Fibroblast of lung (primary cell): Measurements from ENCODE around the gene FBRSL1.

Source experiments
- CTCF ChIP-seq, 2 donors: IDR thresholded peaks in 1 of 2; conservative IDR thresholded peaks in 1 of 2; 1 replicate in 1 of 2; 2 replicates in 1 of 2; pipeline ENCODE4 v1.5.1; 2011 to 2012; ENCODE audit warnings: low read length in 2 of 2, control low read depth in 1 of 2, inconsistent platforms in 1 of 2, low read depth in 1 of 2, mild to moderate bottlenecking in 1 of 2
- EZH2 ChIP-seq: IDR thresholded peaks from 2 replicates; pipeline ENCODE4 v1.5.1; 2012; ENCODE audit warnings: low read length, control low read depth, mild to moderate bottlenecking; ENCODE audit errors: missing control alignments

- TF ChIP-seq CTCF (conservative IDR thresholded peaks at IDR 0.05 in 1 of 2, IDR thresholded peaks at IDR 0.05 in 1 of 2; ENCODE audit: low read depth in 1 of 2, low read length in 2 of 2), result no peak
- TF ChIP-seq EZH2, result no peak
Measured at GRCh38 chr12:132527883-132528264, 37.9 kb downstream of the FBRSL1 start.
